HepG2 (cell line): ENCODE measurements around the gene HECA. TPM values are rescaled to one million over a fixed set of nuclear protein-coding genes. Genes with fewer than 3 reads are reported as not detected.

Experiments
- ATAC-seq: fragments of 200-7000 bp; cut with Tn5 transposase; 3 replicates; pipeline ENCODE4 v1.9.1; 2020; ENCODE audit warnings: mild to moderate bottlenecking, moderate library complexity
- BruUV-seq: library from RNA; stranded (reverse); fragments of 400-500 nt; replicated peaks from 2 replicates; lab custom pipeline; 2021; lab: Mats Ljungman, UMichigan
- CTCF ChIA-PET: fragments of 300-600 bp; formaldehyde crosslinking; extraction: SDS; loops from one replicate; lab custom pipeline; 2021; ENCODE audit warnings: low total read pairs, inconsistent platforms, low intra/inter-chr PET ratio; lab: Yijun Ruan, JAX
- POLR2A ChIA-PET: fragments of 350-600 bp; sonication (Branson Sonifier 250); formaldehyde crosslinking; loops from one replicate; lab custom pipeline; 2020; ENCODE audit warnings: antibody characterized with exemption, inconsistent platforms; lab: Yijun Ruan, JAX
- DNase-seq: peaks from one replicate; pipeline ENCODE4 v3.0.0-alpha.2; 2015; ENCODE audit warnings: low spot score
- FAIRE-seq: peaks from 3 replicates; lab custom pipeline; 2011; peaks lifted over from hg19 to GRCh38; lab: Jason Lieb, UNC
- H2AFZ ChIP-seq: one replicate; pipeline ENCODE4 v1.6.1; 2011; ENCODE audit warnings: low read length, inconsistent platforms
- H3K27ac ChIP-seq: fragments of 300-600 bp; 3 replicates; pipeline ENCODE4 v1.8.0; 2011; ENCODE audit warnings: mixed run types, mild to moderate bottlenecking, mixed read lengths, low read length, inconsistent platforms; ENCODE audit not compliant: insufficient read depth; ENCODE audit errors: extremely low read length
- H3K27me3 ChIP-seq, 2 experiments: fragments of 200-600 bp in 1 of 2; 2 replicates in 1 of 2; 3 replicates in 1 of 2; pipeline versions ENCODE4 v1.6.0 to v1.8.0; 2011; ENCODE audit warnings: low read length in 2 of 2, mild to moderate bottlenecking in 2 of 2, moderate library complexity in 2 of 2, inconsistent platforms in 1 of 2; ENCODE audit not compliant: insufficient read depth in 2 of 2, control insufficient read depth in 1 of 2
- H3K36me3 ChIP-seq, 2 experiments: fragments of 200-600 bp in 1 of 2; replicated peaks in 1 of 2; 2 replicates in 1 of 2; 3 replicates in 1 of 2; pipeline versions ENCODE4 v1.5.1 to v1.8.0; 2011; ENCODE audit warnings: low read length in 2 of 2, inconsistent platforms in 1 of 2; ENCODE audit not compliant: insufficient read depth in 2 of 2, control insufficient read depth in 1 of 2
- H3K4me1 ChIP-seq: 2 replicates; pipeline ENCODE4 v1.5.1; 2012; ENCODE audit warnings: low read length, inconsistent platforms; ENCODE audit not compliant: insufficient read depth
- H3K4me2 ChIP-seq: 2 replicates; pipeline ENCODE4 v1.6.0; 2011; ENCODE audit warnings: low read depth, low read length, inconsistent platforms
- H3K4me3 ChIP-seq, 3 experiments: fragments of 200-600 bp in 1 of 3; sonication (generic), shearing (Covaris generic) in 1 of 3; replicated peaks in 1 of 3; 2 replicates each; pipeline ENCODE4 v1.5.1; 2011 to 2016; ENCODE audit warnings: low read length in 3 of 3, inconsistent platforms in 2 of 3, low read depth in 2 of 3, mild to moderate bottlenecking in 2 of 3, control low read depth in 1 of 3, mixed read lengths in 1 of 3; ENCODE audit not compliant: insufficient read depth in 1 of 3
- H3K79me2 ChIP-seq: one replicate; pipeline ENCODE4 v1.6.1; 2011; ENCODE audit warnings: low read length, inconsistent platforms; ENCODE audit not compliant: insufficient read depth
- H3K9ac ChIP-seq: 2 replicates; pipeline ENCODE4 v1.6.0; 2011; ENCODE audit warnings: mild to moderate bottlenecking, low read depth, low read length, inconsistent platforms; ENCODE audit not compliant: insufficient read depth
- H3K9me3 ChIP-seq: 2 replicates; pipeline ENCODE4 v1.5.1; 2012; ENCODE audit warnings: mild to moderate bottlenecking, low read length
- H4K20me1 ChIP-seq: 2 replicates; pipeline ENCODE4 v1.6.0; 2011; ENCODE audit warnings: inconsistent platforms, mild to moderate bottlenecking, low read length, moderate library complexity; ENCODE audit not compliant: insufficient read depth
- ESRRA ChIP-seq: sonication (generic); formaldehyde crosslinking; IDR thresholded peaks from 2 replicates; pipeline ENCODE4 v1.5.1; 2020; ENCODE audit warnings: mild to moderate bottlenecking, low read depth, missing genetic modification reagents
- GATAD1 ChIP-seq: IDR thresholded peaks from 2 replicates; pipeline ENCODE4 v1.6.1; 2016; ENCODE audit warnings: missing genetic modification reagents, missing compliant biosample characterization
- KDM2A ChIP-seq: sonication (generic); formaldehyde crosslinking; IDR thresholded peaks from 2 replicates; pipeline ENCODE4 v1.4.0; 2020; ENCODE audit warnings: low read depth, missing genetic modification reagents, borderline replicate concordance
- KLF15 ChIP-seq: sonication (generic); formaldehyde crosslinking; IDR thresholded peaks from 2 replicates; pipeline ENCODE4 v1.8.1; 2023; ENCODE audit warnings: borderline replicate concordance, mild to moderate bottlenecking, inconsistent platforms, missing genetic modification reagents, mixed read lengths
- MED13 ChIP-seq: sonication (generic); formaldehyde crosslinking; IDR thresholded peaks from 2 replicates; pipeline ENCODE4 v1.5.0; 2020; ENCODE audit warnings: missing genetic modification reagents
- NONO ChIP-seq, 2 experiments: fragments of 450-650 bp in 1 of 2; sonication (generic) in 1 of 2; formaldehyde crosslinking in 1 of 2; IDR thresholded peaks in 1 of 2; conservative IDR thresholded peaks in 1 of 2; 2 replicates each; pipeline versions ENCODE4 v1.6.1 to v1.8.0; 2017 to 2022; ENCODE audit warnings: mild to moderate bottlenecking in 1 of 2, missing genetic modification reagents in 1 of 2, moderate library complexity in 1 of 2
- POLR2AphosphoS5 ChIP-seq: IDR thresholded peaks from 2 replicates; pipeline ENCODE4 v1.6.1; 2012; ENCODE audit warnings: low read depth, low read length
- TCF7L2 ChIP-seq: IDR thresholded peaks from 2 replicates; pipeline ENCODE4 v1.6.1; 2011; ENCODE audit warnings: mild to moderate bottlenecking, low read depth, low read length, moderate library complexity
- THAP8 ChIP-seq: sonication (generic); formaldehyde crosslinking; IDR thresholded peaks from 2 replicates; pipeline ENCODE4 v1.5.1; 2020; ENCODE audit warnings: missing genetic modification reagents, mild to moderate bottlenecking, borderline replicate concordance
- TIGD3 ChIP-seq: sonication (generic); formaldehyde crosslinking; IDR thresholded peaks from 2 replicates; pipeline ENCODE4 v1.5.1; 2020; ENCODE audit warnings: mild to moderate bottlenecking, missing genetic modification reagents, borderline replicate concordance
- ZFP36L1 ChIP-seq: sonication (generic); formaldehyde crosslinking; IDR thresholded peaks from 2 replicates; pipeline ENCODE4 v1.8.0; 2022; ENCODE audit warnings: mild to moderate bottlenecking, missing genetic modification reagents, moderate library complexity
- ZNF558 ChIP-seq: sonication (generic); formaldehyde crosslinking; IDR thresholded peaks from 2 replicates; pipeline ENCODE4 v1.9.0; 2022; ENCODE audit warnings: mild to moderate bottlenecking, missing genetic modification reagents, borderline replicate concordance
- ZNF570 ChIP-seq: sonication (generic); formaldehyde crosslinking; IDR thresholded peaks from 2 replicates; pipeline ENCODE4 v1.4.0; 2020; ENCODE audit warnings: mild to moderate bottlenecking, missing genetic modification reagents, borderline replicate concordance
- WGBS: methylation state at CpG from one replicate; pipeline ENCODE4 v1.1.6; 2017; ENCODE audit warnings: low lambda C conversion rate; 5-methylcytosine and 5-hydroxymethylcytosine counted together
- in situ Hi-C: cut with HindIII; loops from 2 replicates; pipeline ENCODE4 v1.10.0; 2017; ENCODE audit warnings: low pct_unique_long_range_greater_than_20kb; ENCODE audit not compliant: extremely low pct_ligation_motif_present
- intact Hi-C: fragments of 100-400 bp; cut with micrococcal nuclease; formaldehyde crosslinking; loops from one replicate; pipeline ENCODE4 v1.10.0; 2022; ENCODE audit not compliant: unreplicated experiment
- polyA plus RNA-seq, 8 experiments: library from polyadenylated mRNA; depleted of rRNA in 3 of 8; stranded (reverse) in 7 of 8; unstranded in 1 of 8; fragments of >200 nt; fragmentation: Illumina TruSeq in 4 of 8; extraction: Trizol in 4 of 8; gene quantifications; 2 replicates each; pipeline versions ENCODE4 v1.2.1 to v1.2.3, GENCODE V29; 2011 to 2016; ENCODE audit warnings: low read depth in 4 of 8, missing spikeins in 1 of 8, mixed read lengths in 1 of 8; ENCODE audit not compliant: insufficient read depth in 1 of 8
- total RNA-seq, 5 experiments: library from RNA; depleted of rRNA; stranded (reverse); fragments of >200 nt; fragmentation: Illumina TruSeq; extraction: Trizol; gene quantifications; 2 replicates each; pipeline ENCODE4 v1.2.3, GENCODE V29; 2016; ENCODE audit warnings: low read depth in 1 of 5

Gene HECA
- total and polyA plus RNA-seq, 2 of the 13 experiments (the other 11 are each of a cell fraction or from before 2014, with no cell fraction given): 0.18 to 0.49 TPM

GRCh38 chr6:139187489-139187888 is 52.6 kb downstream of the HECA start:
- no peak for ATAC-seq
- Histone ChIP-seq H3K9me3 (no peaks in the 10 kb centered on the region), H3K36me3 (no peaks in the 10 kb centered on the region), H4K20me1 (no peaks in the 10 kb centered on the region), H3K4me1 (no peaks in the 10 kb centered on the region), H3K4me2 (no peak overlapping the region), H2AFZ (no peak overlapping the region), H3K27me3 (peaks cover 0 to 6% of the 10 kb centered on the region in 2 experiments; a peak in 1 of 5 replicates), H3K4me3 (no peak overlapping the region), H3K27ac (no peak overlapping the region), H3K79me2 (no peaks in the 10 kb centered on the region), H3K9ac (no peak overlapping the region)
- intact Hi-C loops: no loop called here
- TF ChIP-seq KLF15 (CRISPR knock-in tag) (no peak), THAP8 (no peak), NONO (IDR thresholded peaks at IDR 0.05) (no peak), NONO (CRISPR knock-in tag; conservative IDR thresholded peaks at IDR 0.05) (no peak), ZFP36L1 (CRISPR knock-in tag) (no peak), ZNF558 (CRISPR knock-in tag) (no peak), TCF7L2 (no peak), KDM2A (CRISPR knock-in tag) (no peak), MED13 (CRISPR knock-in tag) (no peak), ZNF570 (no peak), POLR2AphosphoS5 (no peak), ESRRA (no peak), GATAD1 (CRISPR knock-in tag) (no peak), TIGD3 (no peak)
- no peak for FAIRE-seq
- BruUV-seq: no TSS peak
- WGBS: under 1% methylated on average over 4 of the region's 4 CpGs
- ChIA-PET POLR2A (no interaction called here), CTCF (no interaction called here)
- no peak for DNase-seq
- in situ Hi-C loops: no loop called here
